ENCODE measurements around the gene RHOT2. TPM values are rescaled to one million over a fixed set of nuclear protein-coding genes. Genes with fewer than 3 reads are reported as not detected.
A peak's percentile ranks its signal among the peaks of the same experiment; 100 is the strongest.

RHOT2 gene
- polyA plus RNA-seq, 12 donors: 38.6 to 95.9 (median 45.4) TPM; not detected in 1

GRCh38 chr16:694187-694862, 26.4 kb downstream of the RHOT2 start:
- DNase-seq: no peak

DNA sequence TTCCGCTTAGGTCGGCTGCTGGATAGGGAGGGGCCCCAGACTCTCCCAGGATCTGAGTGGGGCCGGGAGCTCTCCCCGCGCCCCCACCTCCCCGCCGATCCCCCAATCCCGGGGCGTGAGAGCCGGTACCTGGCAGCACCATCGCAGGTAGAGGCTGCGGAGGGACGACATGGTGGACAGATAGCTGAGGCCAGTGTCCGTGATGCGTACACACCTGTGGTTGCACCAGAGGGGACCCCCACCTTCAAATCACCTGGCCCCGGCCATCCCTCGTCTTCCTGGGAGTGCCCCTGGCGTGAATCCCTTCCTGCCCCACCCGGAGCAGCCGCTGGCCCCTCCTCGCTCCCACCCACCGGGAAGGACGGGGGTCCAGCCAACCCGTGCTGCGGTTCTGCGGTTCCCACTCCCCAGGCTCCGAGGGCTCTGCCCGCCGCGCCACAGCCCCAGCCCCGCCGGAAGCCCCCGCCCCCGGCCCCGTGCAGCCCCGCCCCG, 27.0 kb downstream of the RHOT2 start:
- DNase-seq: no peak

GRCh38 chr16:695355-696089, 27.6 kb downstream of the RHOT2 start:
- DNase-seq: no peak

- no peak for DNase-seq
Measured at GRCh38 chr16:698911-699671, 31.2 kb downstream of the RHOT2 start.

GRCh38 chr16:700684-701584, 33.0 kb downstream of the RHOT2 start:
- DNase-seq: no peak

DNA sequence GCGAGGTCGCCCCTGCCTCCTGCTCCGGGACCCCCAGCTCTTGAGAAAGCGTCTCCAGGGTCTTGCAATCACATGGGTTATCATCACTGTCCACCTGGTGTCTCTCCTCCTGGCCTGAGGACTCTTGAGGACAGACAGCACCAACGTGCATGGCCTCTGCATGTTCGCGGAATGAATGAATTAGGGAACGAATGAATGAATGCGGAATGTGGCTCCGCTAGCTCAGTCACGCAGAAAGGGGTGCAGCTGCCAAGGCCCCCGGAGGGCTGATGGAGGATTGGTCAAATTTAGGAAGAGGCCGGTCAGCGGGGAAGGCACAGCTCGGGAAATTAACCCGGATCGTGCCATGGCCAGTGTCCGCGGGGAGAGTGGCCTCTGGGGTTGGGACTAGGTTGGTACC, 34.4 kb downstream of the RHOT2 start:
- no peak for DNase-seq

DNA sequence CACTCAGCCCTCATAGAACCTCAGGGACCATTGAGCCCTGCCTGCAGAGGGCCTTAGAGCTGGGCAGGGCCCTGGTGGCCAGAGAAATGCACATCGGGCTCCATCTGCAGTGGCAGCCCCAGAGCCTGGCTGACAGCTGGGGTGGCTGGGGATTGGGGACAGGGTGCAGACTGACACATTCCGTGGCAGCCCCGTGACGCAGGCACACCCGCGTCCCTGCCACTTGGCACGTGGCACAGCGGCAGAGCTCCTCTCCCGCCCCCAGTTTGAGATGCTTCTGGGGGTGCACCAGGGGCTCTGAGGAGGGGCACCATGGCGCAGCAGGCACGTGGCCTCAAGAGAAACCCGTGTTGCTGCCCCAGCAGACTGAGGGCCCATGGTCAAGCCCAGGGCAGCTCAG, 35.5 kb downstream of the RHOT2 start:
- DNase-seq: no peak

- DNase-seq: no peak
Measured at GRCh38 chr16:704047-704446, 36.1 kb downstream of the RHOT2 start.

DNA sequence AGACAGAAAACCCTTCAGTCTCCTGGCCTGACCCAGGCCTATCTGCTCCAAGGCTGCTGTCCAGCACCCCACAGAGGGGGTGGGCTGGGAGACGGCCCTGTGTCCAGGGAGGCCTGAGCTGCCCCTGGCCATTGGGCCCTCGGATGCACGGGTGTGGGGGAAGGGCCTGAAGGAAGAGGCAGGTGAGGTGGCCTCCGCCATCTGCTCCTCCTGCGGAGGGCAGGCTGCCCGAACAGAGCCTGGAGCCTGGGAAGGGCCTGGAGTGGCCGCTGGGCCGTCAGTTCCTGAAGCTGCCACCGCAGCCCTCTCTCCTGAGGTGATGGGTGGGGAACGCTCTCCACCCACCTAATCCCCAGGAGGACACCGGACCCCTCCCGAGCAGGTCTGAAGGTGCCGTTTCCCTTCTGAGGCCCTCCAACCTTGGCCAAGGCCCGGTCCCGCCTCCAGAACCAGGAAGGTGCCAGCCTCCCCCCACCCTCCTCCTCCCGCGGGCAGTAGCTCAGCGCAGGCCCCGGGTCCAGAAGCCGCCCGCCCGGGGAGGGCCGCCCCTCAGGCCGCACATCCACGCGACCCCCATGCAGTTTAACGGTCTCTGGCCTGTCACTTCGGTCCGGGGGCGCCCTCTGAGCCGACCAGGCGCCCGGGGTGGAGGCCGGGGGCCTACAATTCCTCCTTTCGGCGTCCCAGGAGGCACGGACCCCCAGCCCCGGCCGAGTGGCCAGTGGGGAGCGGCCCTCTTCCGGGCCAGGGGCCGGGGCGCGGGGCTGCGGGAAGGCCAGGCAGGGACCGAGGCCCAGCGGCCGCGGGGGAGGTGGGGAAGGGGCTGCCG, 36.8 kb downstream of the RHOT2 start:
- no peak for DNase-seq

DNA sequence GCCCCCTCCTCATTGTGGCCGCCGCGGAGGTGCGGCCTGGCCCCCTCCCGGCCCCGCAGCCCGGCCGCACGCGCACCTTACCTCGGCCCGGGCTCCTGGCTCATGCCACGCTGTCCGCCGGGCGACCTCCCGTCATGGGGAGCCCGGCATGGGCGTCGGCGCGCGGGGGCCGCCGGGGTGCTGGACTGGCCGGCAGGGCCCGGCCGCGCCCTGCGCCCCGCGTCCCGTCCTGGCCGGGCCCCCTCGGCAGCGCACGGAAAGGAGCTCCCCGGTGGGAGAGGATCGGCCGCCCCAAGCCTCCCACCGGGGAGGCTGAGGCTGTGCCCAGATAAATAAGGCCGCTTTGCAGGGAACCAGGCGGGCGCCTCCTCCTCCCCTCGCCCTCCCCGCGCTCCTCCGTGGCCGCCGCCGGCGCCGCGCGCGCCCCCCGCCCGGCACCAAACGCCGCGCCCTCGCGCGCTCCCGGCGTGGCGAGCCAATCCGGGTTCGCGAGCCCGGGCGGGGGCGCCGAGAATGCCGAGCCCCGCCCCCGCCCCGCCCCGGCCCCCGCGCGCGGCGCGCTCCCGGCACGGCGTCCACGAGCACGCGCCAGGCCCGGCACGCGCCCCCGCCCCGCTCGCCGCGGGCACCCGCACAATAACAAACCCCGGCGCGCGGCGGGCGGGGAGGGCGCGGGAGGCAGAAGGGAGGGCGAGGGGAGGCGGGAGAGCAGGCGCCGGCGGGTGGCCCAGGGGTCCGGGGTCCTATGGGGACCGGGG, 37.7 kb downstream of the RHOT2 start, which contains the start of gene FBXL16:
Gene FBXL16 (minus strand): TSS at position 371 of the 758 bp plus-strand sequence. CDS start 8,396 bp downstream, outside the sequence.
- no peak for DNase-seq

GRCh38 chr16:706189-707061, 38.5 kb downstream of the RHOT2 start:
- DNase-seq: no peak

DNA sequence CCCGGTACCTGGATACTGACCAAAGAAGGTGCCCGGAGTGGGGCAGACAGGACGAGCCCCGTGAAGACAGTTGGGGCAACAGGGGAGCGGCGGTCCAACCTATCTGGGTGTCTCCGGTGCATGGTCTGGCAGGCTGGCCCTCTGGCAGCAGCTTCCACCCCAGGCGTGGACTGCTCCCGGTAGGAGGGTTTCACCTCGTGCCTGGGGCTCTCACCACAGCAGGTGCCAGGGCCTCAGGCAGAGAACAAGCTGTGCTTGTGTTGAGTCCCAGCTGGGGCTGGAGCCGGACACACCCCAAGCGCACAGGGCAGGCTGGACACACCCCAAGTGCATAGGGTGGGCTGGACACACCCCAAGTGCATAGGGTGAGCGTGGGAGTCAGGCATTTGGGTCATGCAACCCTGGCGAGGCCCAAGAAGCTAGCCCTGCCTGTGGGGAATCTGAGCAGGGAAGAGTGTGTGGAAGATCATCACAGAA, 39.2 kb downstream of the RHOT2 start:
- no peak for DNase-seq

DNA sequence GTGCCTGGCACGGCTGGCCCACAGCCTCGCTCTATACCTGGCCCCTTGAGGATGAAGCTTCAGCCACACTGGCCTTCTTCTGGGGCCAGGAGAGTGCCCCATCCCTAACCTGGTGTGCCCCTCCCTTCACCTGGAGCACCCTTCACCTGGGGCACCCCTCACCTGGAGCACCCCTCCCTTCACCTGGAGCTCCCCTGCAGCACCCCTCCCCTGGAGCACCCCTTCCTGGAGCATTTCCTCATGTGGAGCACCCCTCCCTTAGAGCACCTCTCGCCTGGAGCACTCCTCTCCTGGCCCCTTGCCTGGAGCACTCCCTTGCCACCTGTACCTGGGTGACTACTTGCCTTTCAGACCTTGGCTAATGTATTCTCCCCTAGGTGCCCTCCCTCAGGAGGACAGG, 40.1 kb downstream of the RHOT2 start:
- no peak for DNase-seq

- DNase-seq: no peak
Measured at GRCh38 chr16:708959-709358, 41.0 kb downstream of the RHOT2 start.

GRCh38 chr16:709566-710499, 41.9 kb downstream of the RHOT2 start:
- DNase-seq: peak; percentile 50

- DNase-seq: no peak
Measured at GRCh38 chr16:710500-711075, 42.7 kb downstream of the RHOT2 start.

GRCh38 chr16:711084-711483, 43.2 kb downstream of the RHOT2 start:
- DNase-seq: no peak

Measured in muscle of arm (tissue), 12 donors.